TTC549 (cell line): Measurements from ENCODE around the gene TUT4.
"Not testable (repeated sequence)": the region's sequence is repeated elsewhere in the genome, so short reads cannot be mapped to it uniquely, and the experiment has no call there.

Experiments used
- FAIRE-seq: peaks from 2 replicates; lab custom pipeline; 2012; peaks lifted over from hg19 to GRCh38; lab: Jason Lieb, UNC

TUT4 gene

GRCh38 chr1:52552505-52553361 lies at the start of gene TUT4:
TUT4 (minus strand) TSS chr1:52553092; CDS start chr1:52526280, 26,812 bp downstream.
- no peak for FAIRE-seq

- FAIRE-seq, result no peak
Measured at GRCh38 chr1:52601991-52602855, 49.3 kb upstream of the TUT4 start, which contains the start of gene GPX7. GPX7 (plus strand) TSS chr1:52602371; CDS start chr1:52602410, 39 bp downstream.

- FAIRE-seq, result no peak
Measured at GRCh38 chr1:52601519-52601918, 48.6 kb upstream of the TUT4 start.

- FAIRE-seq, result no peak
Measured at GRCh38 chr1:52600533-52601179, 47.8 kb upstream of the TUT4 start.

- FAIRE-seq, result no peak
Measured at GRCh38 chr1:52599236-52599635, 46.3 kb upstream of the TUT4 start.

GRCh38 chr1:52598729-52599128 lies 45.8 kb upstream of the TUT4 start:
- no peak for FAIRE-seq

GRCh38 chr1:52597912-52598311 lies 45.0 kb upstream of the TUT4 start:
- FAIRE-seq, result no peak

GRCh38 chr1:52595061-52595460 lies 42.2 kb upstream of the TUT4 start:
- FAIRE-seq, result no peak

GRCh38 chr1:52593495-52593894 lies 40.6 kb upstream of the TUT4 start:
- FAIRE-seq, result no peak

GRCh38 chr1:52592637-52593323 lies 39.9 kb upstream of the TUT4 start:
- no peak for FAIRE-seq

GRCh38 chr1:52590266-52590665 lies 37.4 kb upstream of the TUT4 start:
- FAIRE-seq, result no peak

GRCh38 chr1:52588535-52588934 lies 35.6 kb upstream of the TUT4 start:
- no peak for FAIRE-seq

- no peak for FAIRE-seq
Measured at GRCh38 chr1:52588027-52588426, 35.1 kb upstream of the TUT4 start.

- no peak for FAIRE-seq
Measured at GRCh38 chr1:52585474-52585873, 32.6 kb upstream of the TUT4 start.

GRCh38 chr1:52582116-52582696 lies 29.3 kb upstream of the TUT4 start:
- no peak for FAIRE-seq

GRCh38 chr1:52580283-52580682 lies 27.4 kb upstream of the TUT4 start:
- no peak for FAIRE-seq

- no peak for FAIRE-seq
Measured at GRCh38 chr1:52579415-52579814, 26.5 kb upstream of the TUT4 start.

- FAIRE-seq, result not testable (repeated sequence)
Measured at GRCh38 chr1:52578066-52578465, 25.2 kb upstream of the TUT4 start.

- no peak for FAIRE-seq
Measured at GRCh38 chr1:52576074-52576473, 23.2 kb upstream of the TUT4 start.

GRCh38 chr1:52574594-52574993 lies 21.7 kb upstream of the TUT4 start:
- FAIRE-seq, result no peak

GRCh38 chr1:52572387-52572786 lies 19.5 kb upstream of the TUT4 start:
- FAIRE-seq, result no peak

- FAIRE-seq, result no peak
Measured at GRCh38 chr1:52571783-52572182, 18.9 kb upstream of the TUT4 start.
